G401.6 (cell line): ENCODE results near the gene USF3.

Experiments used
- FAIRE-seq: peaks from 2 replicates; lab custom pipeline; 2012; peaks lifted over from hg19 to GRCh38; lab: Jason Lieb, UNC

USF3 gene

DNA sequence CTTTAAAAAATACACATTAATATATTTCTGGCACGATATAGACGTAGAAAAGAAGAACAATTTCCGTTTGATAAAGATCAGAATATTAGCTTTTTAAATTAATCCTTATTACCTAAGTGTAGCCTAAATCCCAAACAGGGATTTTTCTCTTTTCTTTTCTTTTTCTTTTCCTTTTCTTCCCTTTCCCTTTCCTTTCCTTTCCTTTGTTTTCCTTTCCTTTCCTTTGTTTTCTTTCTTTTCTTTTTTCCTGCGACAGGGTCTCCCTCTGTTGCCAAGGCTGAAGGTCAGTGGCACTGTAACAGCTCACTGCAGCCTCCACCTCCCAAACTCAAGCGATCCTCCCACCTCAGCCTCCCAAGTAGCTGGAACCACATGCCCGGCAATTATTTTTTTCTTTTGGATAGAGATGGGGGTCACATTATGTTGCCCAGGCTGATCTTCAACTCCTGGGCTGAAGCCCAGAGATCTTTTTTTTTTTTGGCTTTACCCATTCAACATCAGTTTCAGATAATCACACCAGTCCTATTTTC, 1.8 kb upstream of the USF3 start:
- no peak for FAIRE-seq

DNA sequence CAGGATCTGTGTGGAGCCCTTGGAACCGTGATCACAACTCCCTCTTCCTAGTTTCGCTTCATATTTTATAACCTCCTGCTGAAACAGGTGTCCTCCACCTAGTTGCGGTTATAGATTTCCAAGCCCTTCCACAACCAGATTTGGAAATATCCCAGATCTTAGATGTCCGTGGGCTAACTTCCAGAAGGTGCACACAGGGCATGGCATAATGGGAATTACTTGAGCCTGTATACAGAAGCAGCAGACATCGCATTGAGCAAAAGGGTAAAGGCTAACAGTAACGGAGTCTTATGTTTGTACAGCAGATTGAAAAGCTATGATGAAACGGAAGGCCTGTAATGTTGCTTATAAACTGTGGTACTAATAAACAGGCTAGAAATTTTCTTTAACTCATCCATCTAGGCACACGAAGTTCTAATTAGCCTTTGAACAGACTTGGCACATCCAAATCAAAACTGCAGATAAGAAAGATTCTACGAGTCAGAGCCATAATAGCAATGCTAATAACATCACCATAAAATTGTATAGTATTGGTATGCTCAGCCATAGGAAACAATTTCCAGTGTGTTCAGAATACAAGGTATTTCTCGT, 1.2 kb upstream of the USF3 start:
- no peak for FAIRE-seq

DNA sequence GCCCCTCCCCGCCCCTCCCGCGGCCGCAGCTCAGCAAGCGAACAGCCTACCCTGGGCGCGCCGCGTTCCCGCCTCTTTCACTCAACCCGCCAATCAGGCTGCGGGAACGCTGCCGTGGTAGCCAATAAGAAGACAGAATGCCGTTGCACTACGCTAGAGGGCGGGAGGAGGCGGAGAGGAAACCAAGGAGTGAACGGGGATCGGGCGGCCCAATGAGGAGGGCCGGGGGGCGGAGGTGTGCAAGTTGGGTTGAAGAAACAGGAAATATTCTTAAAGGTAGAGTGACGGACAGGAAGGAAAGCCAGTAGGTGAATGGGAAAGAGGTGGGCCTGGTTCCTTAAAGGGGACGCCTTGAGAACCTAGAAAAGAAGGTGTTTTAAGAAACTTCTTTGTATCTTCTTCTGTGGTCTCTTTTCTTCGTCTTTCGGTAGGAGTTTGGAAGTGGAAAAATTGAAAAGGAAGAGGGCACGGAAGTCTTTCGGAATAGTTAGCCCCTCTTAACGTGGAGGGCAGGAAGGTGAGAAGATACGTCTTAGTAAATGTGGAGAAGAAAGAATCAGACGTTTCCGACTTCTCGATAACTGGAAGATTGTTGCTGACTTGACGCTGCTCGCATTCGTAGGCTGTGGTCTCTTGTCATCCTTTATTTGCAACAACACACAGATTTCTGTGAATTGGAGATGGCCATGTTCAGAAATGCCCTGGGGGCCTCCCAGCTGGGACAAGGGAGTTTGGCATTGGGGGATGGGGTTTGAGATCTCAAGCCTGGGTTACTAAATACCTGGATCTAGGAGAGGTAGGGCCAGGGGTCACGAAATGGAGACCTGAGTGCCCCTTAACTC, 437 bp upstream of the USF3 start:
- FAIRE-seq, result peak; percentile 99

DNA sequence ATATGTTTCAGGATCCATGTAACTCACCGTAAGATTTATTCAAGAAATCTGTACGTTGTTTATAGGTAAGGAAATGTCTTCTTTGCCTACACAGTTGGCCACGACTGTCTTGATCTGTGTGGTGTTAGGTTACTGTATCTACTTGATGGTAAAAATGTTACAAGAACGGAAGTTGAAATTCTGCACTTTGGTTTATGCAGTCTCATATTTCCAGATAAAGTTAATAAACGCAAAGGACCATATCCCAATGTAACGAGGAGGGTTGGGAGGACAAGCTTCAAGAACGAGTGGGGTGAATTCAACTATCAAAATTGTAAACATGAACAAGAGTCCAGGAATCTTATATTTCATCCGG, 1.0 kb downstream of the USF3 start:
- no peak for FAIRE-seq

DNA sequence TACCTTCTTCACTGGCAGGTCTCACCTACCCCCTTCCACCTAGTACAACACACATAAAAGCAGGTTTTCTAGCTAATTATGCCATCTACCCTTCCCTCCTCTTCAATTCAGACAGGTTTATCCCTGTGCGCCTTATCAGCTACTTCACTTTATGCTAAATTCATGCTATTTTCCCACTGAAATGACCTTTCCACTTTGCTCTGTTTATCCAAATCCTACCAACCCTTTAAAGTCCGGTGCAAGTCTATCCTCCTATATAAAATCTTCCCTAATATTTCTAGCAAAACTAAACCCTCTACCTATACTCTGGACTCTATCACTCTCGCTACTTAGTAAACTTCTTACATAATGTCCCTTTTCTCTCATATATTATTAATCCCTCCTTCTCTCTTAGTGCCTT, 6.0 kb downstream of the USF3 start:
- no peak for FAIRE-seq

DNA sequence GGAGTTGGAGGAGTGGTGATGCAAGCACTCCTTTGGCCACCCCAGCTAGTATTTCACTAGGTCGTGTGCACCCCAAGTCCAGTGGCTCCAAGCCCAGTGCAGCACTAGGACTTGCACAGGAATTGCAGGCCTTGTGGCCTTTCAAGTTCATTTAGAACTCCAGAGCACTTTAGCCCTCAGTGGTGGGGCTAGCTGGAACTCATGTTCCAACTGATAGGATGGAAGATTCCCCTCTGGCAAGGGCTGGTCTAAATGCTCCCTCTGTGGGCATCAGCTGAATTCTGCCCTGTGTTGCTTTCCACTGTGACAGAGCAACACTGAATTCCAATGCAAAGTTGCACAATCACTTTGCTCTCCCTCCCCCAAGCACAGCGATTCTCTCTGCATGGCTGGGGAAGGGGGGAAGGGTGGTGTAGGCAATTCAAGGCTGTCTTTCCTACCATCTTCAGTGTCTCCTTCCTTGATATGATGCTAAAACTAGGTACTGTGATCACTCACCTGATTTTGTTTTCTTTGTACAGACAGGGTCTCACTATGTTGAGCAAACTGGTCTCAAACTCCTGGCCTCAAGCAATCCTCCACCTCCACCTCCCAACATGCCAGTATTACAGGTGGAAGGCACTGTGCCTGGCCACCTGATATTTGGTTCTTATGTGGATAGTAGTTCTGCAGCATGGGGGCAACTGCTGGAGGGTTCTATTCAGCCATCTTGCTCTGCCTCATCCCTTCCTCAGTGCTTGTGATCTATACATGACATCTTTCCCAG, 10.3 kb downstream of the USF3 start:
- no peak for FAIRE-seq

DNA sequence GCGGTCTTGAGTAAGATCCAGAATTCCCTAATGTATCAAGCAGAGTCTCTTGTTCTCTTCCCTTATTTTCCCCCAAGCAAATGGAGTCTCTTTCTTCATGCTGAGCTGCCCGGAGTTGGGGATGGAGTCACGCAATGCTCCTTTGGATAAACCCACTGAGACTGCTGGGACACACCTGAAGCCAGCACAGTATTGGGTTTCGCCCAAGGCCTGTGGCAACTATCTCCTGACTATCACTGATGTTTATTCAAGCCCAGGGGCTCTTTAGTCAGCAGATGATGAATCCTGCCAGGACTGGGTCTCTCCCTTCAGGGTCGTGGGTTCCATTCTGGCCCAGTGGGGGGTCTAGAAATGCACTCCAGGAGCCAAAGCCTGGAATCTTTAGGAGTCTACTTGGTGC, 11.3 kb downstream of the USF3 start:
- no peak for FAIRE-seq

DNA sequence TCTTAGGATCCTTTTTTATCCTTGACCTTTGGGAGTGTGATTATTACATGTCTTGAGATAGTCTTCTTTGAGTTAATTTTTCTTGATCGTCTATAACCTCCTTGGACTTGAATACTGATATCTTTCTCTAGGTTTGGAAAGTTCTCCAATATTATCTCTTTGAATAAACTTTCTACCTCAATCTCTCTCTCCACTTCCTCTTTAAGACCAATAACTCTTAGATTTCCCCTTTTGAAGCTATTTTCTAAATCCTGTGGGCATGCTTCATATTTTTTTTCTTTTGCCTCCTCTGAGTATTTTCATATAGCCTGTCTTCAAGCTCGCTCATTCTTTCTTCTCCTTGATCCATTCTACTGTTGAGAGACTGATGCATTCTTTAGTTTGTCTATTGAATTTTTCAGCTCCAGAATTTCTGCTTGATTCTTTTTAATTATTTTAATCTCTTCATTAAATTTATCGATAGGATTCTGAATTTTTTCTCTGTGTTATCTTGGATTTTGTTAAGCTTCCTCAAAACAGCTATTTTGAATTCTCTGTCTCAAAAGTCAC, 12.1 kb downstream of the USF3 start:
- no peak for FAIRE-seq

DNA sequence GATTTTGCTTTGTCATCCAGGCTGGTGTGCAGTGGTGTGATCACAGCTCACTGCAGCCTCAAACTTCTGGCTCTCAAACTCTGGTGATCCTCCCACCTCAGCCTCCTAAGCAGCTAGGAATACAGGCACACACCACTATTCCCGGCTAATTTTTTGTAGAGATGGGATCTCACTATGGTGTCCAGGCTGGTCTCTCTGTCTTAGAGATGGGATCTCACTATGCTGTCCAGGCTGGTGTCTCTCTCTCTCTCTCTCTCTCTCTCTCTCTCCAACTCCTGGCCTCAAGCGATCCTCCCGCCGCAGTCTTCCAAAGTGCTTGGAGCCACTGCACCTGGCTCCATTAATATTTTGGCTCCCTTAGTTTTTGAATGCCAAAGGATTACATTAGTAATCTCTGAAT, 17.7 kb downstream of the USF3 start:
- FAIRE-seq, result no peak

DNA sequence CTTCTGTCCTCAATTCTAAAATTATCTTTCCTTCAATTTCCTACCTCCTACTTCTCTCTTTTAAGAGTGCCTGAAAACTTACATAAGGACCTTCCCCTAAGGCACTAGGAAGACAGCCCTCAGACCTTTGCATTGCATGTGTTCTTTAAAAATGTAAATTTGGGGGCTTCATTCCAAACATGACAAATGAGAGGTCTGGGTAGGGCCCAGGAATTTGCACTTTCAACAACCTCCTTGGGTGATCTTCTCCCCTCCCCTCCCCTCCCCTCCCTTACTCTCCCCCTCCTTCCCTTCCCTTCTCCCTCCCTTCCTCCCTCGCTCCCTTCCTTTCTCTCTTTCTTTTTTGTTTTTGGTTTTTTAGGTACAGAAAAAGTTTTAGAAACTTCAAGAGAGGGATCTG, 18.7 kb downstream of the USF3 start:
- no peak for FAIRE-seq

DNA sequence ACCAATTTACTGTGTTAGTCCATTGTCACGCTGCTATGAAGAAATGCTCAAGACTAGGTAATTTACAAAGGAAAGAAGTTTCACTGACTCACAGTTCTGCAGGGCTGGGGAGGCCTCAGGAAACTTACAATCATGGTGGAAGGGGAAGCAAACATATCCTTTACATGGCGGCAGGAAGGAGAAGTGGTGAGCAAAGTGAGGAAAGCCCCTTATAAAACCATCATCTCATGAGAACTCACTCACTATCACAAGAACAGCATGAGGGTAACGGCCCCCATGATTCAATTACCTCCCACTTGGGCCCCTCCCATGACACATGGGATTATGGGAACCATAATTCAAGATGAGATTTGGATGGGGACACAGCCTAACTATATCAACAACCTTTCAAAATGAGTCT, 20.2 kb downstream of the USF3 start:
- FAIRE-seq, result no peak

DNA sequence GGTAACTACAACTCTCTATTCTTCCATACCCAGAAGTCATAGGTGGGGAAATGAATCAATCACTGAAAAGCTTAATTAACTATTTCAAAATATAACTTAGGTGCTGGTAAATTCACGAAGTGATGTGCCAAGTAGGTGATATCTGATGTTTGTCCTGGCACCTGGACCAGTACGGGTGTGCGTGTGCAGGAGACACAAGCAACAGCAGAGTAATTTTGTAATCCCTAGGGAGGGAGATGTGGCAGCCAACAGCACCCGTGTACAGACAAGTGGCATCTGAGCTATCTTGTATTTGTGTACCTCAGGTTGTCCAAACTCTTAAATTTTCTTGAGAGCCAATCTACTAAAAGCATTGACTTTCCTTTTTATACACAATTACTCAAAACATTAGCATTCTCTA, 22.8 kb downstream of the USF3 start:
- FAIRE-seq, result no peak

DNA sequence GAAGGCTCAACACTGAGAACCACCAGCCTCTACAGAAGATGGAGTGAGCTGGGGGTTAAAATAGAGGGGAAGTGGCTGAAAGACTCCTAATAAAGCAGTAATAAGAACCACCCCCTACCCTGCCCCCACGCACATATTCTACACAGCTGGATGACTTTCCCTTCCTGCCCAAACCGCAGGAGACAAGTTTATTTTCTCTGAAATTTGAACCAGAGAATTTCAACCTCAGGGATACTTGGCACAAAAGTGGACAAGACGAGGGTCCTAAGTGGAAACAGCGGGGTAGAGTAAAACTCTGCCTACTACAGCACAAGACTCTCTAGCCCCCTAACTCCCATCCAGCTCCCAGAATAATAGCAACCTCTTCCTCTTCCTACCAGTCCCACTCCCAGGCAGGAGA, 28.4 kb downstream of the USF3 start:
- no peak for FAIRE-seq

DNA sequence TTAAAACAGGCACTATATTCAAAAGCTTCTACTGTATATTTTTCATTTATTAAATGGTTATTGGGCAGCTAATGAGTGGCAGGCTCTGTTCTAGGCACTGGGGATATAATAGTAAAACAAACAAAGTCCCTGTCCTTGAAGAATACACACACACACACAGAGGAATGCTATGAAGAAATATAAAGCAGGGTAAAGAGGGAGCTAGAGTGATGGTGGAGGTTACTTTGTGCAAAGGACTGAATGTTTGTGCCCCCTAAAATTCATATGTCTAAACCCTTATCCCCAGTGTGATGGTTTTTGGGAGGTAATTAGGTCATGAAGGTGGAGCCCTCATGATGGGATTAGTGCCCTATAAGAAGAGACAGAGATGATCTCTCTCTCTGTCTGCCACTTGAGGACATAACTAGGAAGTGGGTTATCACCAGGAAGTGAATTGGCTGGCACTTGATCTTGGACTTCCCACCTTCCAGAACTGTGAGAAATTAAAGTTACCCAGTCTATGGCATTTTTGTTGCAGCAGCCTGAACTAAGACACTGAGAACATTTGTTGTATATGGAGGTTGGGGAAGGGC, 31.8 kb downstream of the USF3 start:
- FAIRE-seq, result no peak

DNA sequence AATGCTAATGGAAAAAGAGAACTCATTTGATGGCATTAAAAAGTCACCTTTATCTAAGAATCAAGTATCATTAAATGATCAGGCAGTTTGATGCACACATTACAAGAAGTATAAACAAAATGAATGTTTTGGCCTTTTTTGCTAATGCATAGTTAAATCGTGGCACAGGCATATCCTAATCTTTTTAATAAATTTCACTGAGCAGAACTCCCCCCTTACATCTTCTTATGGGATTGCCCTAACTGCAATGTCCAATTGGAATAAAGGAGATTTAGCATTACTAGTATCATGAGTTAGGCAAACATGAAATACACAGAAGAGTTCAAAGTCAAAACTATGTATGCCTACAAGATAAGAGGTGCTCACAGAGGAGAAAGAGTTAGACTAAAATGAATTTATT, 32.7 kb downstream of the USF3 start:
- FAIRE-seq, result no peak

DNA sequence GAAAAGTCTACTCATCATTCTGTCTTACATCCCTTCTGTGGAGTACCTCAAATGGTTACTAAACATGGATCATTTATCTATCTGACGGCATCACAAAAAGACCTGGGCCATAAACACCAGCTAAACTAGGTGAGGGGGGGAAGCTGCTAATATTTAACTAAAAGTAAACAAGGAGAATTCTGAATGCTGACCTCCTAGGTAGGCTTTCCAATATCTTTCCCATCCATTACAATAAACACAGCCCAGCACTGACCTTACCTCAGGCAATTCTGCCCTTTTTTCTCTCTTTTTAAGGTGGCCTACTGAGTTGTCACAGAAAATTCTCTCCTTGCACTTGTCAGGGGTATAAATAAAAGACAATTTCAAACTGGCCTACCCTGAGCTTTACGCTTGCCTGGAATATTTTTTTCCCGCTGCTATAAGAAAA, 33.1 kb downstream of the USF3 start:
- no peak for FAIRE-seq

DNA sequence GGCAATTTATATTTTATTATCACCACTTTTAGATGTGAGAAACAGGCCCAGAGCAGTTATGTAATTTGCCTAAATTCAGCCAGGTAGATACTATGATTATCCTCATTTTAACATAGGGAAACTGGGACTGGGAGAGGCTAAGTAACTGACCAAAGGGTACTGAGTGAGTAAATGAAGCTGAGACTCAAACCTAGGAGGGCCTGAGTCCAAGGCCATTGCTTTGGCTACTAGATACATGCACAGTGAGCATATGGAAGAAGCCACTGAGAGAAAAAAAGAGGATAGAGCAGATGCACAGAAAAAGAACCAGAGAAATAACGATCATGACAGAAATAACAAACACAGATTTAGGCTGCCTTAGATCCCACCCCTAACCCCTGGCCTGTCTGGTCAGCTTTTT, 33.6 kb downstream of the USF3 start:
- no peak for FAIRE-seq

DNA sequence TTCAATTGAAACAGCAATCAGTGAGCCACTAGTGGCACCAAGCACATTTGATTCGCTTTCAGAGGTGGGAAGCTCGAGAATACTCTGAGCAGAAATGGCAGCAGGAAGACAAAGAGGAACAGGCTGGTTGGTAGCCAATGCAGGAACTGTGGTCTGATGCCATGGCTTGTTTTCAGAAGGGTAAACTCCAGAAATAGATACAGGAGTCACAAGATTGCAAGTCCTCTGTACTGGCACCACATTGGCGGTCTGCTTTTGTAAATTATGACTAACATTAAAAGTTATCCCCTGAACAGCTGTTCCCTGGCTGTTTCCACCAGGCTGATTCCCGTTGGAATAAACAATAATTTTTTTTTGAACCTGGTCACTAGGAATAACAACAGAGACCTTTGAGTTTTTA, 35.5 kb downstream of the USF3 start:
- FAIRE-seq, result no peak

DNA sequence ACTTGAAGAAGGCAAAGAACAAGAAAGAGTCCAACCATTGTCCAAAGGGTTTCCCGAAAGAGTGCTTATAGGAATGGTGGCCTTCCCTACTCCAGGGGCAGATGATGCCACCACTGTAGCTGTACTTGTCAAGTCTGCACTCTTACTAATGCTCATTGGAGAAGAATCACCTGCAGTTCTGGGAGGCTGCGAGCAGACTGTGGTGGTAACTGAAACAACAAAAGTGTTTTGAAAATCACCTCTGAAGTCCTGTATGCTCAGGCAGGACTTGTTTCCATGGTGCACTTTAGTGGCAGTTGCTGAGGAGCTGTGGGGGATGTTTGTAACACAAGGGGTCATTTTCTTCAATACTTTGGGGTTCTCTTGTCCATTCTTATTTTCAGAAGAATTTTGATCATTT, 36.0 kb downstream of the USF3 start:
- no peak for FAIRE-seq

DNA sequence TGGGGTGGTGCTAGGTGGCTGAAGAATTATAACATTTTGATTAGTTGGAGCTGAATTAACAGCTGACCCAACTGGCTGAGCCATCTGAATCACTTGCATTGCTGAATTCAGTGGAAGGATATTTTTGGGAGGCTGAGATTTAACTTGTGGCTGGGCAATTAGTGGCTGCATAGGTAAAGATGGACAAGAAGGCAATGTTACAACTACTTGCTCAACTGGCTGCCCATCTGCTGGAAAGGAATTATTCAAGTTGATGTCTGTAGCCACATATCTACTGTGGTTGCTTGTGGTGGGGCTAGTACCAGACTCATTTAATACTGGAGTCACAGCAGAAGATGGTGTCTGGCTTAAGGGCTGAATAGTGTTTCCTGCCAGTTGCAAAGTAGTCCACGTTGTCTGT, 36.4 kb downstream of the USF3 start:
- no peak for FAIRE-seq

DNA sequence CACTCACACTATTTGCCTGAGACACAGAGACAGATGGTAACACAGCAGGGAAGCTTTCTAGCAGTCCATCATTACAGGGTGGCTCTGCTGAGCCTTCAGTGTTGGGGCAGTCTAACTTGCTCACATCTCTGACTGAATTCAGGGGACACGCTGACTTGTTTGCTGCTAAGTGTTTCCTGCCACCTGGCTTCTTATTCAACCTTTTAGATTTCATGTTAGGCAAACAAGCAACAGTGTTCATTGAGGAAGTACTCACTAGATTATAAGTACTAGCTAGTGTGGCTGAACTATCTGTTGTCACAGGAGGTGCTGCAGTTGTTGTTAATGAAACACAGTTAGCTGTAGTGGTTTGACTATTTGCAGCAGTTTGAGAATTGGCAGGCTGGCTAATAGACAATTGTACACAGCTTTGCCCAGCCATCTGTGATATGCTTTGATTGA, 37.3 kb downstream of the USF3 start:
- FAIRE-seq, result no peak

DNA sequence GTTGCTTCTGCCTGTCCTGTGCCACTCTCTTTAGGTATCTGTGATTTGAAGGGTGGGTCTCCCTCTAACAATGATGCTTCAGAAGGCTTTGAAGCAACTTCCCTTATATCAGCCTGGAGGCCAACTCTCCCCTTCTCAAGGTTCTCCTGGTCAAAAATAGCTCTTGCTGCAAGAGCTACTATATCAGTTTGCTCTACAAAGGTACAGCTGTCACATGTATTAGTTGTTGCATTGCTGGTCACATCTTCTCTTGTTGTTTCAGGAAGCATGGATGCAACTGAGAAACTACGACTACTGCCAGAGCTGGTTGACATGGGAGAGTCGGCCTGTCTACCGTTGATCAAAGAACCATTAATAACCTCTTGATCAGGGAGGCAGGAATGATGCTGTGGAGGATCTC, 38.3 kb downstream of the USF3 start:
- FAIRE-seq, result no peak

DNA sequence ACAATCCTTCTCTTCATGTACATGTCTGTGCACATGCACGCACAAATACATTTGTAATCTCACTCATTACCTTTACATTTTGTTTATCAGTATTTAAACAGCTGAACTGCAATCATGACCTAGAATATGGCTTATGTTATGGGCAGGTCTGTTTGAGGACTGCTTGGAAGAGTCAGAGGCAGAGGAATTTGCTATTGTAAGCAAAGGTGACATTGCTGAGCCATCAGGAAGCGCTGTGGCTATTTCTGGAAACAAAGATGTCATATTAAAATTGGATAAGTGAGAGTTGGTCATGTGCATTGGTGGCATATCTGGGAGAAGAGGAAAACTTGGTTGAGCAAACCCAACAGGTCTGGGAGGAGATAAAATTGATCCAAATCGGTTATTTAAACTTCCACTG, 41.6 kb downstream of the USF3 start:
- no peak for FAIRE-seq
